Rectal smooth muscle tissue (tissue), 1 donor: ENCODE measurements around the gene MYO1C.
"Not testable (repeated sequence)": the region's sequence is repeated elsewhere in the genome, so short reads cannot be mapped to it uniquely, and the experiment has no call there.

ENCODE experiments used
- H3K27ac ChIP-seq: one replicate; pipeline ENCODE4 v1.7.0; 2013; ENCODE audit warnings: low read depth, low read length, inconsistent platforms
- H3K27me3 ChIP-seq: one replicate; pipeline ENCODE4 v1.7.0; 2013; ENCODE audit warnings: low read length; ENCODE audit not compliant: control insufficient read depth, insufficient read depth
- H3K36me3 ChIP-seq: one replicate; pipeline ENCODE4 v1.7.0; 2013; ENCODE audit warnings: low read length; ENCODE audit not compliant: control insufficient read depth, insufficient read depth
- H3K4me1 ChIP-seq: one replicate; pipeline ENCODE4 v1.7.0; 2013; ENCODE audit warnings: low read length; ENCODE audit not compliant: control insufficient read depth, insufficient read depth
- H3K4me3 ChIP-seq: one replicate; pipeline ENCODE4 v1.7.0; 2013; ENCODE audit warnings: low read length
- H3K9ac ChIP-seq: one replicate; pipeline ENCODE4 v1.7.0; 2013; ENCODE audit warnings: low read length

MYO1C gene

GRCh38 chr17:1519678-1520077 lies 27.2 kb upstream of the MYO1C start:
- H3K27ac ChIP-seq = no peak overlapping the region
- peaks cover 11% of the 10 kb centered on the region for H3K4me1 ChIP-seq
- H3K27me3 ChIP-seq = no peaks in the 10 kb centered on the region
- no peak overlapping the region for H3K9ac ChIP-seq
- H3K36me3 ChIP-seq = peaks cover 6% of the 10 kb centered on the region
- H3K4me3 ChIP-seq = no peak overlapping the region

GRCh38 chr17:1518410-1518809 lies 25.9 kb upstream of the MYO1C start:
- H3K27ac ChIP-seq = no peak overlapping the region
- no peak overlapping the region for H3K9ac ChIP-seq
- H3K4me1 ChIP-seq = peaks cover 11% of the 10 kb centered on the region
- no peak overlapping the region for H3K4me3 ChIP-seq
- peaks cover 9% of the 10 kb centered on the region for H3K36me3 ChIP-seq
- H3K27me3 ChIP-seq = no peaks in the 10 kb centered on the region

- Histone ChIP-seq H3K27ac (peak within 1 kb of the TSS; percentile 92), H3K36me3 (peaks cover 14% of the 10 kb centered on the region), H3K9ac (peak within 1 kb of the TSS; percentile 97), H3K27me3 (no peaks in the 10 kb centered on the region), H3K4me1 (peaks cover 20% of the 10 kb centered on the region), H3K4me3 (peak within 1 kb of the TSS; percentile 93)
Measured at GRCh38 chr17:1516388-1517161, 24.1 kb upstream of the MYO1C start, which contains the start of gene INPP5K. TSS of gene INPP5K (minus strand) at chr17:1516612. CDS start at chr17:1516499, 113 bp downstream.

GRCh38 chr17:1515640-1516387 lies 23.3 kb upstream of the MYO1C start:
- H3K36me3 ChIP-seq = peaks cover 10% of the 10 kb centered on the region
- no peaks in the 10 kb centered on the region for H3K27me3 ChIP-seq
- H3K4me3 ChIP-seq = peak overlapping the region; percentile 77
- H3K4me1 ChIP-seq = peaks cover 28% of the 10 kb centered on the region
- H3K9ac ChIP-seq = peak overlapping the region; percentile 42
- H3K27ac ChIP-seq = peak overlapping the region; percentile 78

GRCh38 chr17:1512351-1512750 lies 19.9 kb upstream of the MYO1C start:
- Histone ChIP-seq H3K9ac (no peak overlapping the region), H3K36me3 (peaks cover 22% of the 10 kb centered on the region), H3K4me3 (no peak overlapping the region), H3K27ac (peak overlapping the region; percentile 74), H3K27me3 (no peaks in the 10 kb centered on the region), H3K4me1 (peaks cover 24% of the 10 kb centered on the region)

GRCh38 chr17:1511756-1512321 lies 19.4 kb upstream of the MYO1C start:
- Histone ChIP-seq H3K9ac (no peak overlapping the region), H3K27ac (peak overlapping the region; percentile 74), H3K4me3 (no peak overlapping the region), H3K36me3 (peaks cover 25% of the 10 kb centered on the region), H3K27me3 (no peaks in the 10 kb centered on the region), H3K4me1 (peaks cover 24% of the 10 kb centered on the region)

GRCh38 chr17:1511290-1511689 lies 18.8 kb upstream of the MYO1C start:
- no peak overlapping the region for H3K9ac ChIP-seq
- H3K4me3 ChIP-seq = peak overlapping the region; percentile 33
- H3K4me1 ChIP-seq = peaks cover 24% of the 10 kb centered on the region
- H3K36me3 ChIP-seq = peaks cover 28% of the 10 kb centered on the region
- H3K27me3 ChIP-seq = no peaks in the 10 kb centered on the region
- H3K27ac ChIP-seq = peak overlapping the region; percentile 74

GRCh38 chr17:1509290-1509881 lies 16.9 kb upstream of the MYO1C start:
- Histone ChIP-seq H3K36me3 (peaks cover 30% of the 10 kb centered on the region), H3K9ac (no peak overlapping the region), H3K4me3 (no peak overlapping the region), H3K4me1 (peaks cover 16% of the 10 kb centered on the region), H3K27me3 (no peaks in the 10 kb centered on the region), H3K27ac (no peak overlapping the region)

GRCh38 chr17:1508709-1509108 lies 16.2 kb upstream of the MYO1C start:
- H3K4me1 ChIP-seq = peaks cover 16% of the 10 kb centered on the region
- not testable (repeated sequence) for H3K27ac ChIP-seq, H3K9ac ChIP-seq, H3K4me3 ChIP-seq, H3K27me3 ChIP-seq
- H3K36me3 ChIP-seq = peaks cover 35% of the 10 kb centered on the region

GRCh38 chr17:1506649-1507267 lies 14.3 kb upstream of the MYO1C start:
- Histone ChIP-seq H3K36me3 (peaks cover 27% of the 10 kb centered on the region), H3K27ac (no peak overlapping the region), H3K27me3 (no peaks in the 10 kb centered on the region)

GRCh38 chr17:1505586-1505985 lies 13.1 kb upstream of the MYO1C start:
- H3K27ac ChIP-seq = no peak overlapping the region
- H3K36me3 ChIP-seq = peaks cover 25% of the 10 kb centered on the region

More at GRCh38 chr17:1506649-1507267, 14.3 kb upstream of the MYO1C start:
- H3K9ac ChIP-seq = no peak overlapping the region
- peaks cover 8% of the 10 kb centered on the region for H3K4me1 ChIP-seq
- no peak overlapping the region for H3K4me3 ChIP-seq

GRCh38 chr17:1504866-1505265 lies 12.4 kb upstream of the MYO1C start:
- H3K27ac ChIP-seq = no peak overlapping the region
- H3K36me3 ChIP-seq = peaks cover 25% of the 10 kb centered on the region
- H3K9ac ChIP-seq = no peak overlapping the region
- no peaks in the 10 kb centered on the region for H3K27me3 ChIP-seq
- H3K4me1 ChIP-seq = no peaks in the 10 kb centered on the region
- H3K4me3 ChIP-seq = no peak overlapping the region

More at GRCh38 chr17:1505586-1505985, 13.1 kb upstream of the MYO1C start:
- no peak overlapping the region for H3K9ac ChIP-seq
- no peak overlapping the region for H3K4me3 ChIP-seq
- H3K4me1 ChIP-seq = no peaks in the 10 kb centered on the region
- no peaks in the 10 kb centered on the region for H3K27me3 ChIP-seq
